GM10847 (cell line): ENCODE results near the gene RNF212.

Source experiments
- POLR2A ChIP-seq: IDR thresholded peaks from 2 replicates; pipeline ENCODE4 v1.6.1; 2011; ENCODE audit not compliant: insufficient read length; ENCODE audit errors: extremely low read depth

Gene RNF212

DNA sequence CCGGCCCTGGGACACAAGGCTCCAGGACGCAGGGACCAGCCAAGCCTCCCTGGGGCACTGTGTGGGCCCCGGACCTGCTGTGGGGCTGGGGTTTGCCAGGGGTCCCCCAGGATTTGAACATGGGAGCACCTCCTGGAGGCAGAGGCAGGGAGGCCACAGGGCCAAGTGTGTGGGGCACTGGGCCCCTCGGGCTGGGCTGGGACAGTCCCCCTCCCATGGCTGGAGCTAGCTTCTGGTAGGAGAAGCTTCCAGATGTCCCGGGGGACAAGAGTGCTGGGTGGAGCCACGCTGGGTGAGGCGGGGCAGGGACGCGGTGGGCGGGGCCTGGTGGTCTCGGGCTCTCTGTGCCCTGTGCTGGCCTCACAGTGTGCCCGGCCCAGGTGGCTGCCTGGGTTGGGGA, 83.3 kb downstream of the RNF212 start:
- no peak for TF ChIP-seq POLR2A

GRCh38 chr4:1029529-1029928, 83.8 kb downstream of the RNF212 start:
- no peak for TF ChIP-seq POLR2A

- no peak for TF ChIP-seq POLR2A
Observed at GRCh38 chr4:1028574-1029220, 84.7 kb downstream of the RNF212 start.

DNA sequence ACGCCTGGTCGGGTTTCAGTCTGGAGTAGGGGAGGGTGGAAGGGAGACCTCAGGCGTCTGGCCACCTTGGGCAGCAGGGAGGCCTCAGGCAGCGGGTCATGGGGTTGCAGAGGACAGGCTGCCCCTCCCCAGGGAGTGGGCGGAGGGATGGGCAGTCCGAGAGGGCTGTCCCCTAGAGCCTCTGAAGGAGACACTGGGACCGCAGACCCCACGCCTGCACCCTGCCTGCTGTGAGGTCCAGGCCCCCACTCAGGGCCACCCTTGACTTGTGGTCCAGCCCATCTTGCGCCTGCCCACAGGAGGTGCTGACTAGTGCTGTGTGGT, 85.5 kb downstream of the RNF212 start:
- TF ChIP-seq POLR2A, result no peak

DNA sequence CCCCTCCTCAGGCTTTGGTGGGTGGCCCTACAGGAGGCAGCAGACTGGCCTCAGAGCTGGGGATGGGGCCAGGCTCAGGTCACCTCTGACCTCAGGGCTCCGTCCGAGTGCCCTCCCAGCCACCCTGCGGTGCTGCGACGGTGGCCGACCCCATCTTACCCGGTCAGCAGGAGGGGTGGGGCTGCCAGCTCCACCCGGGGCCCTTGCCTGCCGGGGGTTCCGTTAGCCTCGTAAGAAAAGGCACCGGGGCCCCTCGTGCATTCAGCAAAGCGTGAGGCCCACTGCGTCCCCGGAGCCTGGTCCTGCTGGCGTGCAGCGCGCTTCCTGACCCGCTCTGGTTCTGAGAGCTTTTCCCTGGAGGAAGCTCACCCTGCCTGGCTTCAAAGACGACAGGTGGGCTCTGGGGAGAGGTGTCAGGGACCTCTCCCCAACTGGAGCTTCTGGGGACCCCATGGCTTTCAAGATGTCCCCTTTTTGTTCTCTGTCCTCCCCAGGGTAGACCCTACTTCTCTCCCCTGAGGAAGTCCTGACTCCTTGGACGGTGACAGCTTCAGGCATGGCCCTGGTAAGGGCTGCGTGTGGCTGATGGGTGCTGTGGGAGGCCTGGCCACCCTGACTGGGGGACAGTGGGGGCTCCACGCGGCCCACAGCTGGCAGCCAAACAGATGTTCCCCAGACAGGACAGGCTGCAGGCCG, 86.0 kb downstream of the RNF212 start:
- TF ChIP-seq POLR2A, result no peak

- TF ChIP-seq POLR2A, result no peak
Observed at GRCh38 chr4:1026115-1026514, 87.2 kb downstream of the RNF212 start.

DNA sequence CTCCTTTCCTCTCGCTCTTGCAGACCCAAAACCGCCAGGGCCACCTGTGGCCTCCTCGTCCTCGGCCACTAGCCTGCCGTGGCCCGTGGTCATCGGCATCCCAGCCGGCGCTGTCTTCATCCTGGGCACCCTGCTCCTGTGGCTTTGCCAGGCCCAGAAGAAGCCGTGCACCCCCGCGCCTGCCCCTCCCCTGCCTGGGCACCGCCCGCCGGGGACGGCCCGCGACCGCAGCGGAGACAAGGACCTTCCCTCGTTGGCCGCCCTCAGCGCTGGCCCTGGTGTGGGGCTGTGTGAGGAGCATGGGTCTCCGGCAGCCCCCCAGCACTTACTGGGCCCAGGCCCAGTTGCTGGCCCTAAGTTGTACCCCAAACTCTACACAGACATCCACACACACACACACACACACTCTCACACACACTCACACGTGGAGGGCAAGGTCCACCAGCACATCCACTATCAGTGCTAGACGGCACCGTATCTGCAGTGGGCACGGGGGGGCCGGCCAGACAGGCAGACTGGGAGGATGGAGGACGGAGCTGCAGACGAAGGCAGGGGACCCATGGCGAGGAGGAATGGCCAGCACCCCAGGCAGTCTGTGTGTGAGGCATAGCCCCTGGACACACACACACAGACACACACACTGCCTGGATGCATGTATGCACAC, 88.3 kb downstream of the RNF212 start:
- TF ChIP-seq POLR2A, result no peak

GRCh38 chr4:1023895-1024740, 89.2 kb downstream of the RNF212 start:
- no peak for TF ChIP-seq POLR2A

DNA sequence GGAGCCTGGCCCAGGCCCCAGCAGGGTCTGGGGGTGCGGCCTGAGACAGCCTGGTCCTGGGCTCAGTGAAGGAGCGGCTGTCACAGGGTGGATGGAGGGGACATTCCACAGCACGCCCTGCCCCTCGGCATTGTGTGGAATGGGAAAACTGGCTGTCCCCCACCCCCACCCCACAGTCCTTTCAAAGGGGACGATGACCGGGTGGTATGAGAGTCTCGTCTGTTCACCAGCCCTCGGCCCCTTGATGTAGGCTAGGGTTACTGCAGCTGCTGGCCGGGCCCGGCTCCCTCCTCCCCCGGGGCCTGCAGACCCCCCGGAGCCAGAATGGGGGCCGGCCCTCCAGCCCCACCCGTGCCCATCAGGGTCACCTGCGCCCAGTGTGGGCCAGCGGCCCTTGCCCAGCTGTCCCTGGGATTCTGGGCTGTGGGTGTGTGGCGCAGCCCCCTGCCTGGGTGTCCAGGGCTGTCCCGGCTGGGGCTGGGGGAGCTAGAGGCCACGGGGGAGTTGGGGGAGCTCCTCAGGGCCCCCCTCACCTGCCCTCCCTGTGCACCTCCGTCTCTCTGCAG, 90.2 kb downstream of the RNF212 start:
- TF ChIP-seq POLR2A, result no peak

DNA sequence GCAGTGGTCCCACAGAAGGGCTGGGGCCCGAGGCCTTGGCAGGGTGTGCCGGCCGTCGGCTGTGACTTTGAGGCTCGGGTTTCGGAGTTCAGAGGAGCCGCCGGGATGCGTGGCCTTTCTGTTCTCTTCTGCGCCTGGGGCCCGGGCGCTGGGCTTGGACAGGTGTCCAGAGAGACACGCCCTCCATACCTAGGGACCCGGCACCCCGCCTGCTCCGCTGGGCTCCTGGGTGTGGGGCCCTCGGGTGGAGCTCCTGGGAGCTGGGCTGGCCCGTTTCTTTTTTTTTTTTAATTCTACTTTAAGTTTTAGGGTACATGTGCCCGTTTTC, 90.7 kb downstream of the RNF212 start:
- no peak for TF ChIP-seq POLR2A

- no peak for TF ChIP-seq POLR2A
Observed at GRCh38 chr4:1022051-1022738, 91.2 kb downstream of the RNF212 start.
